Hepatocyte (in vitro differentiated cells): ENCODE measurements around the gene RAB41.

Experiments
- EZH2 ChIP-seq: fragments of 200-600 bp; sonication (generic); IDR thresholded peaks from 2 replicates; pipeline ENCODE4 v1.6.1; 2016; ENCODE audit warnings: antibody characterized with exemption, mild to moderate bottlenecking, borderline replicate concordance
- TF ChIP-seq, protein P1 (sequence below): fragments of 200-600 bp; sonication (generic); IDR thresholded peaks from 2 replicates; pipeline ENCODE4 v1.5.1; 2016; ENCODE audit warnings: antibody characterized with exemption, mild to moderate bottlenecking; ENCODE audit not compliant: poor library complexity

DNA sequence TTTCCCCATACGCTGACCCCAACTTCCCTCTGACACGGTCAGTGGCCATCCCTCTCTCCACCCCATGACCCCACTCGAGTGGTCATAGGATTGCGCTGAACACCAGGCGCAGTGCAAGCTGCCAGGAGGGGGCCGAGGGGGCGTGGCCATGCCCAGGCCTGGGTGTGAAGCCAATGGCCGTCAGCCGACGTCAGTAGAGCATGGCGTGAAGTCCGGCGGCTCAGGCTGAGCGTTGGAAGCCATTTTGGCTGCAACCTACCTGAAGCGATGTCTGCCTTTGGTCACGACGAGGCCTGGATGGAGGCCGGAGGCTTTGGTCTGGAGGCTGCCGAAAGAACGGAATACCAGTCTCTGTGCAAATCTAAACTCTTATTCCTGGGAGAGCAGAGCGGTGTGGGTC lies at the start of gene RAB41:
- TF ChIP-seq, protein P1, sequence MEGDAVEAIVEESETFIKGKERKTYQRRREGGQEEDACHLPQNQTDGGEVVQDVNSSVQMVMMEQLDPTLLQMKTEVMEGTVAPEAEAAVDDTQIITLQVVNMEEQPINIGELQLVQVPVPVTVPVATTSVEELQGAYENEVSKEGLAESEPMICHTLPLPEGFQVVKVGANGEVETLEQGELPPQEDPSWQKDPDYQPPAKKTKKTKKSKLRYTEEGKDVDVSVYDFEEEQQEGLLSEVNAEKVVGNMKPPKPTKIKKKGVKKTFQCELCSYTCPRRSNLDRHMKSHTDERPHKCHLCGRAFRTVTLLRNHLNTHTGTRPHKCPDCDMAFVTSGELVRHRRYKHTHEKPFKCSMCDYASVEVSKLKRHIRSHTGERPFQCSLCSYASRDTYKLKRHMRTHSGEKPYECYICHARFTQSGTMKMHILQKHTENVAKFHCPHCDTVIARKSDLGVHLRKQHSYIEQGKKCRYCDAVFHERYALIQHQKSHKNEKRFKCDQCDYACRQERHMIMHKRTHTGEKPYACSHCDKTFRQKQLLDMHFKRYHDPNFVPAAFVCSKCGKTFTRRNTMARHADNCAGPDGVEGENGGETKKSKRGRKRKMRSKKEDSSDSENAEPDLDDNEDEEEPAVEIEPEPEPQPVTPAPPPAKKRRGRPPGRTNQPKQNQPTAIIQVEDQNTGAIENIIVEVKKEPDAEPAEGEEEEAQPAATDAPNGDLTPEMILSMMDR, result no peak
- TF ChIP-seq EZH2, result no peak
